Measurements from ENCODE around the gene ARMC5.

Gene ARMC5

DNA sequence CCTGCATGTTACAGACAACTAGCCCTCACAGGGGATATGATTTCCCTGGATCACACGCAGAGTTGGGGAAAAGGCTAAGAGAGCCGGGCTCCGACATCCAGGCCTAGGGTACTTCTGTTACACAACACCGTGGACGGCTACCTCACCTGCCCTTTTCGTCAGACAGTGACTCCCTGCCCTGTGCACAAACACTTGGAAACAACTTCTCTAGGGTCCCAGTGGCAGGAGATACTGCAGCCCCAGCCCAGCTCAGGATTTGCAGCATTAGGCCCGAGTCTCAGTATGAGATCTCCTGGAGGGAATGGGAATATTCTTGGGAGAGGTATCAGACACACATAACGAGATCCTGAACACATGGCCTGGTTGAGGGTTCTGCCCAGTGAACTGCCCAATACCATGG is 40.6 kb downstream of the ARMC5 start:
- ATAC-seq: no peak
- no peak for TF ChIP-seq RARB (CRISPR knock-in tag; IDR thresholded peaks at IDR 0.05)
- no peak for TF ChIP-seq ZFP3 (CRISPR knock-in tag; IDR thresholded peaks at IDR 0.05)
- TF ChIP-seq, protein P1, sequence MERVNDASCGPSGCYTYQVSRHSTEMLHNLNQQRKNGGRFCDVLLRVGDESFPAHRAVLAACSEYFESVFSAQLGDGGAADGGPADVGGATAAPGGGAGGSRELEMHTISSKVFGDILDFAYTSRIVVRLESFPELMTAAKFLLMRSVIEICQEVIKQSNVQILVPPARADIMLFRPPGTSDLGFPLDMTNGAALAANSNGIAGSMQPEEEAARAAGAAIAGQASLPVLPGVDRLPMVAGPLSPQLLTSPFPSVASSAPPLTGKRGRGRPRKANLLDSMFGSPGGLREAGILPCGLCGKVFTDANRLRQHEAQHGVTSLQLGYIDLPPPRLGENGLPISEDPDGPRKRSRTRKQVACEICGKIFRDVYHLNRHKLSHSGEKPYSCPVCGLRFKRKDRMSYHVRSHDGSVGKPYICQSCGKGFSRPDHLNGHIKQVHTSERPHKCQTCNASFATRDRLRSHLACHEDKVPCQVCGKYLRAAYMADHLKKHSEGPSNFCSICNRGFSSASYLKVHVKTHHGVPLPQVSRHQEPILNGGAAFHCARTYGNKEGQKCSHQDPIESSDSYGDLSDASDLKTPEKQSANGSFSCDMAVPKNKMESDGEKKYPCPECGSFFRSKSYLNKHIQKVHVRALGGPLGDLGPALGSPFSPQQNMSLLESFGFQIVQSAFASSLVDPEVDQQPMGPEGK (CRISPR knock-in tag; IDR thresholded peaks at IDR 0.05; ENCODE audit: borderline replicate concordance): no peak
- no peak for TF ChIP-seq SNAI2 (CRISPR knock-in tag; IDR thresholded peaks at IDR 0.05)
- TF ChIP-seq GLIS3 (CRISPR knock-in tag; IDR thresholded peaks at IDR 0.05): no peak
- TF ChIP-seq TOX (CRISPR knock-in tag; IDR thresholded peaks at IDR 0.05; ENCODE audit: borderline replicate concordance): no peak
- TF ChIP-seq ESRRG (CRISPR knock-in tag; IDR thresholded peaks at IDR 0.05): no peak
- TF ChIP-seq BACH2 (CRISPR knock-in tag; IDR thresholded peaks at IDR 0.05; ENCODE audit: borderline replicate concordance): no peak

DNA sequence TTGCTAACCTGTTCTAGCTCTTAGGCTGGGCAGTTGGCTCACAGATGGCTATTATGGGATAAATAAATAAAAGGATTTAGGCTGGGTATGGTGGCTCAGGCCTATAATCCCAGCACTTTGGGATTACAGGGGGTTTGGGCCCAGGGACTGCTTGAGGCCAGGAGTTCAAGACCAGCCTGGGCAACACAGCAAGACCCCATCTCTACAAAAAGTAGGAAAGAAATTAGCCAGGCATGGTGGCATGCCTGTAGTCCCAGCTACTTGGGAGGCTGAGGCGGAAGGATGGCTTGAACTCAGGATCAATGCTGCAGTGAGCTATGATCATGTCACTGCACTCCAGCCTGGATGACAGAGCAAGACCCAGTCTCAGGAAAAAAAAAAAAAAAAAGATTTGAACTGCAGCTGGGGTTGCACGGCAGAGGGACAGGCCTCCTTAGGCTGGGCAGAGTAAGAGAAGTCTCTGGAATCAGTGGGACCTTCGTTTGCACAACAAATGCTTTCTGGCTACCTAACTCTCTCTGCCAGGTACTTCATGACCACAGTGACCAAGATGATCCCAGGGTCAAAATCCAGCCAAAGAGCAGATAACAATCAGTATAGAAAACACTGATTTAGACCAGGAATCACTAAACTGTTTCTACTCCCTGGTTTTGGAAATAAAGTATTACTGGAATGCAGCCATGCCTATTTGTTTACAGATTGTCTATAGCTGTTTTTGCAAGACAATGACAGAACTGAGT is 42.1 kb downstream of the ARMC5 start:
- no peak for ATAC-seq
- TF ChIP-seq ZNF8 (CRISPR knock-in tag; IDR thresholded peaks at IDR 0.05) (no peak), ARNTL (CRISPR knock-in tag; IDR thresholded peaks at IDR 0.05; ENCODE audit: borderline replicate concordance, low read depth) (no peak), BACH2 (CRISPR knock-in tag; IDR thresholded peaks at IDR 0.05; ENCODE audit: borderline replicate concordance) (no peak), ESRRG (CRISPR knock-in tag; IDR thresholded peaks at IDR 0.05) (no peak), ZFP30 (CRISPR knock-in tag; IDR thresholded peaks at IDR 0.05) (no peak), ISL1 (CRISPR knock-in tag; IDR thresholded peaks at IDR 0.05) (no peak), OSR1 (CRISPR knock-in tag; IDR thresholded peaks at IDR 0.05) (no peak), SNAI2 (CRISPR knock-in tag; IDR thresholded peaks at IDR 0.05) (no peak), TCF4 (CRISPR knock-in tag; IDR thresholded peaks at IDR 0.05; ENCODE audit: borderline replicate concordance) (no peak)
- TF ChIP-seq, protein P2, sequence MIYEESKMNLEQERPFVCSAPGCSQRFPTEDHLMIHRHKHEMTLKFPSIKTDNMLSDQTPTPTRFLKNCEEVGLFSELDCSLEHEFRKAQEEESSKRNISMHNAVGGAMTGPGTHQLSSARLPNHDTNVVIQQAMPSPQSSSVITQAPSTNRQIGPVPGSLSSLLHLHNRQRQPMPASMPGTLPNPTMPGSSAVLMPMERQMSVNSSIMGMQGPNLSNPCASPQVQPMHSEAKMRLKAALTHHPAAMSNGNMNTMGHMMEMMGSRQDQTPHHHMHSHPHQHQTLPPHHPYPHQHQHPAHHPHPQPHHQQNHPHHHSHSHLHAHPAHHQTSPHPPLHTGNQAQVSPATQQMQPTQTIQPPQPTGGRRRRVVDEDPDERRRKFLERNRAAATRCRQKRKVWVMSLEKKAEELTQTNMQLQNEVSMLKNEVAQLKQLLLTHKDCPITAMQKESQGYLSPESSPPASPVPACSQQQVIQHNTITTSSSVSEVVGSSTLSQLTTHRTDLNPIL (CRISPR knock-in tag; IDR thresholded peaks at IDR 0.05; ENCODE audit: low read depth): no peak
- TF ChIP-seq, protein P3, sequence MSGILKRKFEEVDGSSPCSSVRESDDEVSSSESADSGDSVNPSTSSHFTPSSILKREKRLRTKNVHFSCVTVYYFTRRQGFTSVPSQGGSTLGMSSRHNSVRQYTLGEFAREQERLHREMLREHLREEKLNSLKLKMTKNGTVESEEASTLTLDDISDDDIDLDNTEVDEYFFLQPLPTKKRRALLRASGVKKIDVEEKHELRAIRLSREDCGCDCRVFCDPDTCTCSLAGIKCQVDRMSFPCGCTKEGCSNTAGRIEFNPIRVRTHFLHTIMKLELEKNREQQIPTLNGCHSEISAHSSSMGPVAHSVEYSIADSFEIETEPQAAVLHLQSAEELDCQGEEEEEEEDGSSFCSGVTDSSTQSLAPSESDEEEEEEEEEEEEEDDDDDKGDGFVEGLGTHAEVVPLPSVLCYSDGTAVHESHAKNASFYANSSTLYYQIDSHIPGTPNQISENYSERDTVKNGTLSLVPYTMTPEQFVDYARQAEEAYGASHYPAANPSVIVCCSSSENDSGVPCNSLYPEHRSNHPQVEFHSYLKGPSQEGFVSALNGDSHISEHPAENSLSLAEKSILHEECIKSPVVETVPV (CRISPR knock-in tag; IDR thresholded peaks at IDR 0.05): no peak

DNA sequence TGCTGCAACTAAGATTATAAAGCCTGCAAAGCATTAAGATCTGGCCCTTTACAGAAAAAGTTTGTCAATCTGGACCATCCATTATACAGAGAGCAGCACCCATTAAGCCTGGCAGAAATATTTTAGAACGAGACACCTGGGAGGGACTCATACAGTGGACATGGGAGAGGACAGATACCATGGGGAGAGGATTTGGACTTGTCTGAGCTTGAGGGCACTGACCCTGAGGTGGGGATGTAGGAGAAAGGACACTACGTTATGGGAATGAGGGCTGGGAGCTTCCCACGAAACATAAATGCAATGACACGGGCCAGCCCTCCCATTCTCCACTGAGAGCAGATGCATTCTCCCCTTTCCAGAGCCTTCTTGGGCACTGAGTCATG is 42.7 kb downstream of the ARMC5 start:
- TF ChIP-seq BACH2 (CRISPR knock-in tag; IDR thresholded peaks at IDR 0.05; ENCODE audit: borderline replicate concordance): no peak
- TF ChIP-seq, protein P4, sequence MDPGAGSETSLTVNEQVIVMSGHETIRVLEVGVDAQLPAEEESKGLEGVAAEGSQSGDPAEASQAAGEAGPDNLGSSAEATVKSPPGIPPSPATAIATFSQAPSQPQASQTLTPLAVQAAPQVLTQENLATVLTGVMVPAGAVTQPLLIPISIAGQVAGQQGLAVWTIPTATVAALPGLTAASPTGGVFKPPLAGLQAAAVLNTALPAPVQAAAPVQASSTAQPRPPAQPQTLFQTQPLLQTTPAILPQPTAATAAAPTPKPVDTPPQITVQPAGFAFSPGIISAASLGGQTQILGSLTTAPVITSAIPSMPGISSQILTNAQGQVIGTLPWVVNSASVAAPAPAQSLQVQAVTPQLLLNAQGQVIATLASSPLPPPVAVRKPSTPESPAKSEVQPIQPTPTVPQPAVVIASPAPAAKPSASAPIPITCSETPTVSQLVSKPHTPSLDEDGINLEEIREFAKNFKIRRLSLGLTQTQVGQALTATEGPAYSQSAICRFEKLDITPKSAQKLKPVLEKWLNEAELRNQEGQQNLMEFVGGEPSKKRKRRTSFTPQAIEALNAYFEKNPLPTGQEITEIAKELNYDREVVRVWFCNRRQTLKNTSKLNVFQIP (CRISPR knock-in tag; IDR thresholded peaks at IDR 0.05; ENCODE audit: borderline replicate concordance, low read depth): no peak
- TF ChIP-seq, protein P3 (CRISPR knock-in tag; IDR thresholded peaks at IDR 0.05): no peak
- TF ChIP-seq RARB (CRISPR knock-in tag; IDR thresholded peaks at IDR 0.05): no peak
- TF ChIP-seq OSR1 (CRISPR knock-in tag; IDR thresholded peaks at IDR 0.05): no peak
- TF ChIP-seq ZNF8 (CRISPR knock-in tag; IDR thresholded peaks at IDR 0.05): no peak
- TF ChIP-seq TCF4 (CRISPR knock-in tag; IDR thresholded peaks at IDR 0.05; ENCODE audit: borderline replicate concordance): no peak
- no peak for TF ChIP-seq SNAI2 (CRISPR knock-in tag; IDR thresholded peaks at IDR 0.05)
- TF ChIP-seq, protein P1 (CRISPR knock-in tag; IDR thresholded peaks at IDR 0.05; ENCODE audit: borderline replicate concordance): no peak
- no peak for TF ChIP-seq ZFP30 (CRISPR knock-in tag; IDR thresholded peaks at IDR 0.05)
- TF ChIP-seq PPARA (CRISPR knock-in tag; IDR thresholded peaks at IDR 0.05; ENCODE audit: borderline replicate concordance): no peak

More for the DNA sequence above, 42.7 kb downstream of the ARMC5 start:
- ATAC-seq: no peak
